ENCODE results near the gene THPO. TPM values are rescaled to one million over a fixed set of nuclear protein-coding genes. Genes with fewer than 3 reads are reported as not detected.

Gene THPO
- total RNA-seq, 1 donor from 2014 or later = 2.3 TPM

DNA sequence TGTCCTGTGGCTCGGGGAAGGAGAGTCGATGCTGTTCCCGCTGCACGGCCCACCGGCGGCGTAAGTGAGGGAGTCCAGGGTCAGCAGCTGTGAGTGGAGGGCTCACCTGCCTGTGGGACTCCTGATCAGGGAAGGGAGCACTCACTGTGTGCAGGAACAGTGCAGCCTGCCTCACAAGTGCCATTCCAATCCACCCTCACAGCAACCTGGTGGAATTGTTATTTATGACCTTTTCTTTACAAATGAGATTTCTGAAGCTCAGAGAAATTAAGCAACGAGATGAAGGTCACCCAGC, 10.9 kb upstream of the THPO start:
- Histone ChIP-seq H3K36me3 (no peaks in the 10 kb centered on the region), H3K4me1 (no peaks in the 10 kb centered on the region), H3K9ac (no peak overlapping the region), H3K27ac (no peak overlapping the region), H3K79me2 (ENCODE audit: low read depth) (no peaks in the 10 kb centered on the region), H4K20me1 (ENCODE audit: low read depth) (no peaks in the 10 kb centered on the region), H3K27me3 (no peaks in the 10 kb centered on the region), H3K4me2 (no peak overlapping the region), H2AFZ (replicated peaks) (no peak overlapping the region), H3K4me3 (no peak overlapping the region), H3F3A (ENCODE audit: low read depth) (no peaks in the 10 kb centered on the region), H3K9me3 (ENCODE audit: low read depth) (no peaks in the 10 kb centered on the region)
- Mint-ChIP-seq H3K36me3 (no peaks in the 10 kb centered on the region), H3K9me3 (peaks cover 3% of the 10 kb centered on the region), H3K4me1 (peaks cover 2% of the 10 kb centered on the region), H3K27me3 (ENCODE audit: insufficient read depth, low read depth) (peaks cover 28% of the 10 kb centered on the region), H3K4me3 (no peak overlapping the region), H3K27ac (no peak overlapping the region)
- DNase-seq (ENCODE audit: low spot score) = no peak
- TF ChIP-seq EZH2 (IDR thresholded peaks at IDR 0.05) = no peak
- TF ChIP-seq, protein P1, sequence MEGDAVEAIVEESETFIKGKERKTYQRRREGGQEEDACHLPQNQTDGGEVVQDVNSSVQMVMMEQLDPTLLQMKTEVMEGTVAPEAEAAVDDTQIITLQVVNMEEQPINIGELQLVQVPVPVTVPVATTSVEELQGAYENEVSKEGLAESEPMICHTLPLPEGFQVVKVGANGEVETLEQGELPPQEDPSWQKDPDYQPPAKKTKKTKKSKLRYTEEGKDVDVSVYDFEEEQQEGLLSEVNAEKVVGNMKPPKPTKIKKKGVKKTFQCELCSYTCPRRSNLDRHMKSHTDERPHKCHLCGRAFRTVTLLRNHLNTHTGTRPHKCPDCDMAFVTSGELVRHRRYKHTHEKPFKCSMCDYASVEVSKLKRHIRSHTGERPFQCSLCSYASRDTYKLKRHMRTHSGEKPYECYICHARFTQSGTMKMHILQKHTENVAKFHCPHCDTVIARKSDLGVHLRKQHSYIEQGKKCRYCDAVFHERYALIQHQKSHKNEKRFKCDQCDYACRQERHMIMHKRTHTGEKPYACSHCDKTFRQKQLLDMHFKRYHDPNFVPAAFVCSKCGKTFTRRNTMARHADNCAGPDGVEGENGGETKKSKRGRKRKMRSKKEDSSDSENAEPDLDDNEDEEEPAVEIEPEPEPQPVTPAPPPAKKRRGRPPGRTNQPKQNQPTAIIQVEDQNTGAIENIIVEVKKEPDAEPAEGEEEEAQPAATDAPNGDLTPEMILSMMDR (IDR thresholded peaks at IDR 0.05) = no peak
- TF ChIP-seq EZH2phosphoT487 (IDR thresholded peaks at IDR 0.05) = no peak

DNA sequence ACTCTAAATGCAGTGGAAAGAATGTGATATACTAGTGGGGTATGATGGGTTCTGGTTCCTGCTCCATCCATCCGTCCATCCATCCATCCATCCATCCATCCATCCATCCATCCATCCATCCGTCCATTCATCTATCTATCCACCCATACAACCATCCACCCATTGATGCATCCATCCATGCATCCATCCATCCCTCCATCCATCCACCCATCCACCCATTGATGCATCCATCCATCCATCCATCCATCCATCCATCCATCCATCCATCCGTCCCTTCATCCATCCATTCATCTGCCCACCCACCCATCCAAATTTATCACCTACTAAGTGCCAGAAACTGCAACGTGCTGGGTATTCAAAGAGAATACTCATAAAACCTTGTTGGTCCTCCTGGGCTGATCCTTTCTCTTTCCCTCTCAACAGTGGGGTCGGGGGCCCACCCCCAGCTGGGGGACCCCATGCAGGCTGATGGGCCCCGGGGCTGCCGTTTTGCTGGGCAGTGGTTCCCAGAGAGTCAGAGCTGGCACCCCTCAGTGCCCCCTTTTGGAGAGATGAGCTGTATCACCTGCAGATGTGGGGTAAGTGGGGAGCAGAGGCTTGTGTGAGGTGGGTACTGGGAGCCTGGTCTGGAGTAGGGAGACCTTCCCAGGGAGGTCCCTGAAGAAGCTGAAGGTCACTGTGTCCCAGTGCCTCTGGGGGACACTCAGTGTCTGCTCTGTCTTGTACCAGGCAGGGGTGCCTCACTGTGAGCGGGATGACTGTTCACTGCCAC, 10.3 kb upstream of the THPO start:
- peaks cover 2% of the 10 kb centered on the region for H3K4me1 Mint-ChIP-seq
- no peaks in the 10 kb centered on the region for H3K79me2 ChIP-seq (ENCODE audit: low read depth)
- H3K36me3 ChIP-seq = no peaks in the 10 kb centered on the region
- peaks cover 3% of the 10 kb centered on the region for H3K9me3 Mint-ChIP-seq
- TF ChIP-seq, protein P1 (IDR thresholded peaks at IDR 0.05) = no peak
- TF ChIP-seq EZH2 (IDR thresholded peaks at IDR 0.05) (no peak), EZH2phosphoT487 (IDR thresholded peaks at IDR 0.05) (no peak)
- no peaks in the 10 kb centered on the region for H3K4me1 ChIP-seq
- peaks cover under 1% of the 10 kb centered on the region for H3K27me3 ChIP-seq
- H3K27me3 Mint-ChIP-seq (ENCODE audit: insufficient read depth, low read depth) = peaks cover 28% of the 10 kb centered on the region
- no peak overlapping the region for H3K27ac ChIP-seq
- H3K9me3 ChIP-seq (ENCODE audit: low read depth) = no peaks in the 10 kb centered on the region
- H3K4me3 ChIP-seq = no peak overlapping the region
- H3K9ac ChIP-seq = no peak overlapping the region
- no peaks in the 10 kb centered on the region for H3F3A ChIP-seq (ENCODE audit: low read depth)
- DNase-seq (ENCODE audit: low spot score) = no peak
- H3K4me2 ChIP-seq = no peak overlapping the region
- H3K4me3 Mint-ChIP-seq = peak overlapping the region; percentile 9
- no peak overlapping the region for H2AFZ ChIP-seq (replicated peaks)
- H3K27ac Mint-ChIP-seq = peak overlapping the region; percentile 44
- H4K20me1 ChIP-seq (ENCODE audit: low read depth) = no peaks in the 10 kb centered on the region
- no peaks in the 10 kb centered on the region for H3K36me3 Mint-ChIP-seq

DNA sequence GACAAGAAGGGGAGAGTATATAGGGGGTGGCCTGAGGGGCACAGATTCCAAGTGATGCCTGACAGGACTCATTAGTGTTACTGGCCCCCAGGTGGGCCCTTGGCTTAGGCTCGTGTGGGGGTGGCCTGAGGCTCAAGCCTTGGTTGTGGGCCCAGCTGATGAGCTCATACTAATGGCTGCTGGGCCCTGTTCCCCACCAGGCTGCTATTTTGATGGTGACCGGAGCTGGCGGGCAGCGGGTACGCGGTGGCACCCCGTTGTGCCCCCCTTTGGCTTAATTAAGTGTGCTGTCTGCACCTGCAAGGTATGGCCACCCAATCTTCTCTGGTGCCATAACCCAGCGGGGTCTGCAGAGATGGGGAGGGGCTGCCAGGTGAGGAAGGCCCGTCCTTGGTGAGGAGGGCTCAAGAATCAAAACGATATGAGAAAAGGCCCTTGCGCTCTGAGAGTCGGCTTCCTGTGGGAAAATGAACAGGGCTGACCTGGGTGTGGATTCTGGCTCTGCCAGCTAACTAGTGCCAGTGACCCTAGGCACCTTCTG, 9.2 kb upstream of the THPO start:
- peaks cover 4% of the 10 kb centered on the region for H3F3A ChIP-seq (ENCODE audit: low read depth)
- H3K4me1 ChIP-seq = no peaks in the 10 kb centered on the region
- H3K4me2 ChIP-seq = no peak overlapping the region
- no peak for TF ChIP-seq EZH2 (IDR thresholded peaks at IDR 0.05)
- TF ChIP-seq, protein P1 (IDR thresholded peaks at IDR 0.05) = no peak
- no peak for TF ChIP-seq EZH2phosphoT487 (IDR thresholded peaks at IDR 0.05)
- no peak overlapping the region for H3K9ac ChIP-seq
- Mint-ChIP-seq H3K9me3 (peaks cover 3% of the 10 kb centered on the region), H3K4me1 (peaks cover 2% of the 10 kb centered on the region), H3K4me3 (no peak overlapping the region), H3K27me3 (ENCODE audit: insufficient read depth, low read depth) (peaks cover 33% of the 10 kb centered on the region), H3K36me3 (no peaks in the 10 kb centered on the region), H3K27ac (peak overlapping the region; percentile 25)
- DNase-seq (ENCODE audit: low spot score) = no peak
- H3K4me3 ChIP-seq = no peak overlapping the region
- H3K36me3 ChIP-seq = no peaks in the 10 kb centered on the region
- H3K79me2 ChIP-seq (ENCODE audit: low read depth) = no peaks in the 10 kb centered on the region
- H4K20me1 ChIP-seq (ENCODE audit: low read depth) = no peaks in the 10 kb centered on the region
- peaks cover 12% of the 10 kb centered on the region for H3K27me3 ChIP-seq
- no peak overlapping the region for H2AFZ ChIP-seq (replicated peaks)
- H3K9me3 ChIP-seq (ENCODE audit: low read depth) = no peaks in the 10 kb centered on the region
- H3K27ac ChIP-seq = no peak overlapping the region

All from neural progenitor cell (in vitro differentiated cells).